Measurements from ENCODE around the gene SEMA3B. TPM values are rescaled to one million over a fixed set of nuclear protein-coding genes. Genes with fewer than 3 reads are reported as not detected.
"Not testable (repeated sequence)": the region's sequence is repeated elsewhere in the genome, so short reads cannot be mapped to it uniquely, and the experiment has no call there.

Gene SEMA3B
- total RNA-seq, 1 experiment from 2014 or later = 5.0 TPM

- no peak for DNase-seq (ENCODE audit: low read depth)
Measured at GRCh38 chr3:50271314-50271936, 2.5 kb downstream of the SEMA3B start.

GRCh38 chr3:50272538-50272910, 3.6 kb downstream of the SEMA3B start:
- DNase-seq (ENCODE audit: low read depth) = not testable (repeated sequence)

GRCh38 chr3:50272911-50273688, 4.2 kb downstream of the SEMA3B start:
- peak; percentile 78 for DNase-seq (ENCODE audit: low read depth)

GRCh38 chr3:50273689-50274065, 4.7 kb downstream of the SEMA3B start:
- no peak for DNase-seq (ENCODE audit: low read depth)

- DNase-seq (ENCODE audit: low read depth) = peak; percentile 52
Measured at GRCh38 chr3:50274371-50275104, 5.6 kb downstream of the SEMA3B start.

GRCh38 chr3:50275141-50275995, 6.4 kb downstream of the SEMA3B start:
- no peak for DNase-seq (ENCODE audit: low read depth)

GRCh38 chr3:50275996-50276761, 7.2 kb downstream of the SEMA3B start:
- no peak for DNase-seq (ENCODE audit: low read depth)

- DNase-seq (ENCODE audit: low read depth) = no peak
Measured at GRCh38 chr3:50276762-50277101, 7.8 kb downstream of the SEMA3B start.

- no peak for DNase-seq (ENCODE audit: low read depth)
Measured at GRCh38 chr3:50278123-50278879, 9.4 kb downstream of the SEMA3B start.

- no peak for DNase-seq (ENCODE audit: low read depth)
Measured at GRCh38 chr3:50278880-50279224, 9.9 kb downstream of the SEMA3B start, which contains the start of gene LSMEM2. LSMEM2 (plus strand) TSS chr3:50279087; CDS start chr3:50279114, 27 bp downstream.

GRCh38 chr3:50279255-50280016, 10.5 kb downstream of the SEMA3B start:
- no peak for DNase-seq (ENCODE audit: low read depth)

GRCh38 chr3:50284121-50284520, 15.2 kb downstream of the SEMA3B start:
- not testable (repeated sequence) for DNase-seq (ENCODE audit: low read depth)

- no peak for DNase-seq (ENCODE audit: low read depth)
Measured at GRCh38 chr3:50286322-50287227, 17.6 kb downstream of the SEMA3B start.

- no peak for DNase-seq (ENCODE audit: low read depth)
Measured at GRCh38 chr3:50287262-50287661, 18.3 kb downstream of the SEMA3B start.

GRCh38 chr3:50288387-50289007, 19.6 kb downstream of the SEMA3B start:
- DNase-seq (ENCODE audit: low read depth) = no peak

GRCh38 chr3:50289130-50289529, 20.2 kb downstream of the SEMA3B start:
- DNase-seq (ENCODE audit: low read depth) = no peak

- DNase-seq (ENCODE audit: low read depth) = no peak
Measured at GRCh38 chr3:50290161-50290641, 21.3 kb downstream of the SEMA3B start.

All from HT1080 (cell line).